Fibroblast of lung (primary cell): ENCODE results near the gene SEPTIN5.

Experiments used
- CTCF ChIP-seq, 2 donors: IDR thresholded peaks in 1 of 2; conservative IDR thresholded peaks in 1 of 2; 1 replicate in 1 of 2; 2 replicates in 1 of 2; pipeline ENCODE4 v1.5.1; 2011 to 2012; ENCODE audit warnings: low read length in 2 of 2, control low read depth in 1 of 2, inconsistent platforms in 1 of 2, low read depth in 1 of 2, mild to moderate bottlenecking in 1 of 2
- EZH2 ChIP-seq: IDR thresholded peaks from 2 replicates; pipeline ENCODE4 v1.5.1; 2012; ENCODE audit warnings: low read length, control low read depth, mild to moderate bottlenecking; ENCODE audit errors: missing control alignments

- TF ChIP-seq CTCF (conservative IDR thresholded peaks at IDR 0.05 in 1 of 2, IDR thresholded peaks at IDR 0.05 in 1 of 2; ENCODE audit: low read depth in 1 of 2, low read length in 2 of 2) (no peak), EZH2 (peak; percentile 31)
Measured at GRCh38 chr22:19718456-19719049, 4.2 kb downstream of the SEPTIN5 start.
